HepG2 (cell line): ENCODE data around the gene PIP5KL1. TPM values are rescaled to one million over a fixed set of nuclear protein-coding genes. Genes with fewer than 3 reads are reported as not detected.
A peak's percentile ranks its signal among the peaks of the same experiment; 100 is the strongest.

Experiments used
- DR1 ChIP-seq: sonication (generic); formaldehyde crosslinking; IDR thresholded peaks from 2 replicates; pipeline ENCODE4 v1.8.0; 2021; ENCODE audit warnings: mild to moderate bottlenecking, missing genetic modification reagents, inconsistent platforms
- FOXP4 ChIP-seq: sonication (generic); formaldehyde crosslinking; IDR thresholded peaks from 2 replicates; pipeline ENCODE4 v1.4.0; 2020; ENCODE audit warnings: missing genetic modification reagents
- GLI4 ChIP-seq: sonication (generic); formaldehyde crosslinking; IDR thresholded peaks from 2 replicates; pipeline ENCODE4 v1.5.1; 2020; ENCODE audit warnings: missing genetic modification reagents, mild to moderate bottlenecking, moderate library complexity, borderline replicate concordance
- NFIC ChIP-seq: IDR thresholded peaks from 2 replicates; pipeline ENCODE4 v1.6.1; 2012; ENCODE audit warnings: mild to moderate bottlenecking, low read length, inconsistent platforms
- PRDM10 ChIP-seq: sonication (generic); formaldehyde crosslinking; IDR thresholded peaks from 2 replicates; pipeline ENCODE4 v1.4.0; 2020; ENCODE audit warnings: low read depth, missing genetic modification reagents
- PTBP1 ChIP-seq: fragments of 200-400 bp; formaldehyde crosslinking; IDR thresholded peaks from 2 replicates; pipeline ENCODE4 v1.6.1; 2018; ENCODE audit warnings: low read length, low read depth; ENCODE audit not compliant: poor library complexity, severe bottlenecking
- ZNF274 ChIP-seq: sonication (generic); formaldehyde crosslinking; IDR thresholded peaks from 2 replicates; pipeline ENCODE4 v1.5.1; 2020; ENCODE audit warnings: mild to moderate bottlenecking, missing genetic modification reagents
- ZNF780A ChIP-seq: sonication (generic); formaldehyde crosslinking; IDR thresholded peaks from 2 replicates; pipeline ENCODE4 v1.8.0; 2022; ENCODE audit warnings: mild to moderate bottlenecking, missing genetic modification reagents, moderate library complexity
- ZSCAN29 ChIP-seq: sonication (generic); formaldehyde crosslinking; conservative IDR thresholded peaks from 2 replicates; pipeline ENCODE4 v1.4.0; 2020; ENCODE audit warnings: mild to moderate bottlenecking, missing genetic modification reagents
- polyA plus RNA-seq, 8 experiments: library from polyadenylated mRNA; depleted of rRNA in 3 of 8; stranded (reverse) in 7 of 8; unstranded in 1 of 8; fragments of >200 nt; fragmentation: Illumina TruSeq in 4 of 8; extraction: Trizol in 4 of 8; gene quantifications; 2 replicates each; pipeline versions ENCODE4 v1.2.1 to v1.2.3, GENCODE V29; 2011 to 2016; ENCODE audit warnings: low read depth in 4 of 8, missing spikeins in 1 of 8, mixed read lengths in 1 of 8; ENCODE audit not compliant: insufficient read depth in 1 of 8
- total RNA-seq, 5 experiments: library from RNA; depleted of rRNA; stranded (reverse); fragments of >200 nt; fragmentation: Illumina TruSeq; extraction: Trizol; gene quantifications; 2 replicates each; pipeline ENCODE4 v1.2.3, GENCODE V29; 2016; ENCODE audit warnings: low read depth in 1 of 5
- TF ChIP-seq, protein P1 (sequence below): sonication (generic); formaldehyde crosslinking; IDR thresholded peaks from 2 replicates; pipeline ENCODE4 v1.8.0; 2022; ENCODE audit warnings: mild to moderate bottlenecking, missing genetic modification reagents
- TF ChIP-seq, protein P2 (sequence below): sonication (generic); formaldehyde crosslinking; IDR thresholded peaks from 2 replicates; pipeline ENCODE4 v1.5.0; 2020; ENCODE audit warnings: missing genetic modification reagents, mild to moderate bottlenecking, borderline replicate concordance
- TF ChIP-seq, protein P3 (sequence below), 2 experiments: sonication (generic) in 1 of 2; formaldehyde crosslinking in 1 of 2; IDR thresholded peaks; 2 replicates each; pipeline versions ENCODE4 v1.4.0 to v1.6.1; 2016 to 2020; ENCODE audit warnings: borderline replicate concordance in 1 of 2, low read depth in 1 of 2, mild to moderate bottlenecking in 1 of 2, missing genetic modification reagents in 1 of 2

The PIP5KL1 gene
- total and polyA plus RNA-seq, 2 of the 13 experiments (the other 11 are each of a cell fraction or from before 2014, with no cell fraction given): 0.20 to 0.49 TPM

- TF ChIP-seq ZNF274 (CRISPR knock-in tag): peak; percentile 53; the same call in 1 of the 2 replicates
- TF ChIP-seq GLI4 (CRISPR knock-in tag): no peak
- no peak for TF ChIP-seq NFIC
- TF ChIP-seq PRDM10 (CRISPR knock-in tag): 0 out of 2 replicates have a peak, but pooled peaks have one; percentile 51
- TF ChIP-seq ZSCAN29 (CRISPR knock-in tag): no peak
- peak; percentile 58 for TF ChIP-seq PTBP1
- TF ChIP-seq, protein P1, sequence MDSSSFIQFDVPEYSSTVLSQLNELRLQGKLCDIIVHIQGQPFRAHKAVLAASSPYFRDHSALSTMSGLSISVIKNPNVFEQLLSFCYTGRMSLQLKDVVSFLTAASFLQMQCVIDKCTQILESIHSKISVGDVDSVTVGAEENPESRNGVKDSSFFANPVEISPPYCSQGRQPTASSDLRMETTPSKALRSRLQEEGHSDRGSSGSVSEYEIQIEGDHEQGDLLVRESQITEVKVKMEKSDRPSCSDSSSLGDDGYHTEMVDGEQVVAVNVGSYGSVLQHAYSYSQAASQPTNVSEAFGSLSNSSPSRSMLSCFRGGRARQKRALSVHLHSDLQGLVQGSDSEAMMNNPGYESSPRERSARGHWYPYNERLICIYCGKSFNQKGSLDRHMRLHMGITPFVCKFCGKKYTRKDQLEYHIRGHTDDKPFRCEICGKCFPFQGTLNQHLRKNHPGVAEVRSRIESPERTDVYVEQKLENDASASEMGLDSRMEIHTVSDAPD: peak; percentile 100
- no peak for TF ChIP-seq ZNF780A (CRISPR knock-in tag)
- peak; percentile 93 for TF ChIP-seq FOXP4 (CRISPR knock-in tag)
- TF ChIP-seq, protein P2, sequence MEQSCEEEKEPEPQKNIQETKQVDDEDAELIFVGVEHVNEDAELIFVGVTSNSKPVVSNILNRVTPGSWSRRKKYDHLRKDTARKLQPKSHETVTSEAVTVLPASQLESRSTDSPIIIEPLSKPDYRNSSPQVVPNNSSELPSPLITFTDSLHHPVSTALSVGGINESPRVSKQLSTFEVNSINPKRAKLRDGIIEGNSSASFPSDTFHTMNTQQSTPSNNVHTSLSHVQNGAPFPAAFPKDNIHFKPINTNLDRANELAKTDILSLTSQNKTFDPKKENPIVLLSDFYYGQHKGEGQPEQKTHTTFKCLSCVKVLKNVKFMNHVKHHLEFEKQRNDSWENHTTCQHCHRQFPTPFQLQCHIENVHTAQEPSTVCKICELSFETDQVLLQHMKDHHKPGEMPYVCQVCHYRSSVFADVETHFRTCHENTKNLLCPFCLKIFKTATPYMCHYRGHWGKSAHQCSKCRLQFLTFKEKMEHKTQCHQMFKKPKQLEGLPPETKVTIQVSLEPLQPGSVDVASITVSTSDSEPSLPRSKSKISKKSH (CRISPR knock-in tag): peak; percentile 76; the same call in 1 of the 2 replicates
- TF ChIP-seq, protein P3, sequence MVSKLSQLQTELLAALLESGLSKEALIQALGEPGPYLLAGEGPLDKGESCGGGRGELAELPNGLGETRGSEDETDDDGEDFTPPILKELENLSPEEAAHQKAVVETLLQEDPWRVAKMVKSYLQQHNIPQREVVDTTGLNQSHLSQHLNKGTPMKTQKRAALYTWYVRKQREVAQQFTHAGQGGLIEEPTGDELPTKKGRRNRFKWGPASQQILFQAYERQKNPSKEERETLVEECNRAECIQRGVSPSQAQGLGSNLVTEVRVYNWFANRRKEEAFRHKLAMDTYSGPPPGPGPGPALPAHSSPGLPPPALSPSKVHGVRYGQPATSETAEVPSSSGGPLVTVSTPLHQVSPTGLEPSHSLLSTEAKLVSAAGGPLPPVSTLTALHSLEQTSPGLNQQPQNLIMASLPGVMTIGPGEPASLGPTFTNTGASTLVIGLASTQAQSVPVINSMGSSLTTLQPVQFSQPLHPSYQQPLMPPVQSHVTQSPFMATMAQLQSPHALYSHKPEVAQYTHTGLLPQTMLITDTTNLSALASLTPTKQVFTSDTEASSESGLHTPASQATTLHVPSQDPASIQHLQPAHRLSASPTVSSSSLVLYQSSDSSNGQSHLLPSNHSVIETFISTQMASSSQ (IDR thresholded peaks at IDR 0.05; ENCODE audit: low read depth): no peak
- TF ChIP-seq, protein P3 (CRISPR knock-in tag; IDR thresholded peaks at IDR 0.05; ENCODE audit: borderline replicate concordance): peak; percentile 90; the same call in 1 of the 2 replicates
- TF ChIP-seq DR1 (CRISPR knock-in tag): peak; percentile 73
Measured at GRCh38 chr9:127950513-127951289, 20.1 kb upstream of the PIP5KL1 start (continued).
